Transverse colon (tissue), 4 donors: ENCODE measurements around the gene TUFT1. TPM values are rescaled to one million over a fixed set of nuclear protein-coding genes. Genes with fewer than 3 reads are reported as not detected.

Experiments
- DNase-seq: peaks from one replicate; pipeline ENCODE4 v3.0.0-alpha.2; 2019
- H3K27ac ChIP-seq, 4 donors: fragments of 200-600 bp; sonication (generic); 2 replicates each; pipeline ENCODE4 v1.5.1; 2016 to 2018; ENCODE audit warnings: inconsistent platforms in 4 of 4
- H3K27me3 ChIP-seq: fragments of 200-600 bp; sonication (generic); 2 replicates; pipeline ENCODE4 v1.5.1; 2017; ENCODE audit warnings: inconsistent platforms
- H3K36me3 ChIP-seq, 4 donors: fragments of 200-600 bp; sonication (generic); 2 replicates each; pipeline ENCODE4 v1.5.1; 2017 to 2019; ENCODE audit warnings: inconsistent platforms in 4 of 4
- H3K4me1 ChIP-seq, 4 donors: fragments of 200-600 bp; sonication (generic); 2 replicates each; pipeline ENCODE4 v1.5.1; 2017 to 2020; ENCODE audit warnings: inconsistent platforms in 4 of 4
- H3K4me3 ChIP-seq, 4 donors: fragments of 200-600 bp; sonication (generic); 1 replicate in 1 of 4; 2 replicates in 3 of 4; pipeline versions ENCODE4 v1.5.1 to v1.6.1; 2017 to 2019; ENCODE audit warnings: inconsistent platforms in 4 of 4
- H3K9me3 ChIP-seq, 2 donors: fragments of 200-600 bp; sonication (generic); 2 replicates each; pipeline ENCODE4 v1.5.1; 2017 to 2019; ENCODE audit warnings: inconsistent platforms in 2 of 2
- CTCF ChIP-seq, 5 experiments: fragments of 200-600 bp in 3 of 5; fragments of 450-650 bp in 2 of 5; sonication (generic) in 3 of 5; IDR thresholded peaks; 1 replicate in 2 of 5; 2 replicates in 3 of 5; pipeline ENCODE4 v1.5.1; 2016 to 2017; ENCODE audit warnings: antibody characterized with exemption in 5 of 5, inconsistent platforms in 3 of 5, mild to moderate bottlenecking in 2 of 5, moderate library complexity in 1 of 5
- EP300 ChIP-seq: sonication (generic); formaldehyde crosslinking; IDR thresholded peaks from one replicate; pipeline ENCODE4 v1.6.1; 2017; ENCODE audit warnings: antibody characterized with exemption, low read depth
- POLR2A ChIP-seq: fragments of 450-650 bp; IDR thresholded peaks from one replicate; pipeline ENCODE4 v1.6.1; 2016; ENCODE audit warnings: antibody characterized with exemption, mild to moderate bottlenecking, moderate library complexity
- POLR2AphosphoS5 ChIP-seq, 3 donors: sonication (generic); formaldehyde crosslinking; IDR thresholded peaks; one replicate each; pipeline ENCODE4 v1.6.1; 2016; ENCODE audit warnings: antibody characterized with exemption in 3 of 3
- WGBS, 2 donors: methylation state at CpG; one replicate each; pipeline ENCODE4 v1.1.5; 2018; ENCODE audit warnings: low coverage in 1 of 2; 5-methylcytosine and 5-hydroxymethylcytosine counted together
- in situ Hi-C, 4 donors: fragments of 200-750 bp; cut with MboI; loops; one replicate each; pipeline versions ENCODE4 v1.15.0 to v1.15.1; 2017; ENCODE audit warnings: low sequenced_read_pairs in 3 of 4, low pct_ligation_motif_present in 1 of 4, low pct_unique_long_range_greater_than_20kb in 1 of 4
- intact Hi-C: fragments of 100-400 bp; cut with DNase I; formaldehyde crosslinking; loops from one replicate; pipeline ENCODE4 v1.15.1; 2023; ENCODE audit warnings: low total_unique reads
- total RNA-seq, 4 donors: library from RNA; depleted of rRNA; stranded (reverse); fragments of >200 nt; gene quantifications; one replicate each; pipeline ENCODE4 v1.1.0, GENCODE V29; 2016

The TUFT1 gene
- total RNA-seq, 4 donors from 2014 or later: 22.8 to 65.5 (median 30.8) TPM

- DNase-seq: no peak
- no peak for TF ChIP-seq POLR2A
- no peak for TF ChIP-seq EP300
- peaks cover 0 to 19% (median 0%) of the 10 kb centered on the region in 4 donors for H3K36me3 ChIP-seq
- H3K9me3 ChIP-seq: no peaks in the 10 kb centered on the region
- no peaks in the 10 kb centered on the region for H3K27me3 ChIP-seq
- H3K4me3 ChIP-seq: no peak overlapping the region
- peaks cover 9 to 28% (median 19%) of the 10 kb centered on the region in 4 donors for H3K4me1 ChIP-seq
- 87 to 100% methylated on average over 2 to 9 of the region's 9 CpGs for WGBS, 2 donors
- H3K27ac ChIP-seq: no peak overlapping the region
- intact Hi-C loops: no loop called here
- in situ Hi-C loops: no loop called here
Measured at GRCh38 chr1:151537112-151537511, 3.0 kb upstream of the TUFT1 start.

- Histone ChIP-seq H3K27ac (peak overlapping the region; percentile 87 to 95 (median 90)), H3K9me3 (no peaks in the 10 kb centered on the region), H3K36me3 (peaks cover 0 to 11% (median 0%) of the 10 kb centered on the region in 4 donors), H3K27me3 (no peaks in the 10 kb centered on the region), H3K4me3 (peak overlapping the region in 3 of 4 donors; percentile 65 to 76 (median 67)), H3K4me1 (peaks cover 12 to 43% (median 28%) of the 10 kb centered on the region in 4 donors)
- TF ChIP-seq POLR2AphosphoS5 (IDR thresholded peaks at IDR 0.05) (peak in 2 of 3 donors; percentile 70 to 79), CTCF (IDR thresholded peaks at IDR 0.05) (peak in 1 of 5 experiments; percentile 22), EP300 (no peak)
- intact Hi-C loops (loop anchor here (10.0 kb wide), 1 partner anchor 95 kb away; no protein-coding TSS in a partner anchor), in situ Hi-C loops (no loop called here)
- DNase-seq: peak; percentile 95
- 34% methylated on average over 7 of the region's 7 CpGs; no CpG with 5 or more reads in 1 of the 2 donors for WGBS, 2 donors
Measured at GRCh38 chr1:151539321-151540020, 638 bp upstream of the TUFT1 start.

- Histone ChIP-seq H3K4me3 (peak overlapping the region; percentile 43 to 76 (median 66)), H3K9me3 (no peaks in the 10 kb centered on the region), H3K4me1 (peaks cover 12 to 43% (median 28%) of the 10 kb centered on the region in 4 donors), H3K27ac (peak overlapping the region; percentile 87 to 95 (median 90)), H3K27me3 (no peaks in the 10 kb centered on the region), H3K36me3 (peaks cover 0 to 4% (median 0%) of the 10 kb centered on the region in 4 donors)
- WGBS, 2 donors: 14 to 20% methylated on average over 2 to 13 of the region's 13 CpGs
- peak; percentile 48 for DNase-seq
- in situ Hi-C loops (no loop called here), intact Hi-C loops (loop anchor here (10.0 kb wide), 1 partner anchor 96 kb away; no protein-coding TSS in a partner anchor)
- TF ChIP-seq POLR2AphosphoS5 (IDR thresholded peaks at IDR 0.05) (peak in 1 of 3 donors; percentile 10), CTCF (IDR thresholded peaks at IDR 0.05) (peak in 2 of 5 experiments; percentile 35 to 36), EP300 (no peak), POLR2A (no peak)
Measured at GRCh38 chr1:151540982-151541377, 871 bp downstream of the TUFT1 start.

- WGBS, 2 donors: 46 to 86% methylated on average over 1 to 5 of the region's 5 CpGs
- no peak for DNase-seq
- intact Hi-C loops: loop anchor here (10.0 kb wide), 1 partner anchor 97 kb away; no protein-coding TSS in a partner anchor
- in situ Hi-C loops: no loop called here
- peak overlapping the region in 3 of 4 donors; percentile 65 to 76 (median 67) for H3K4me3 ChIP-seq
- no peaks in the 10 kb centered on the region for H3K36me3 ChIP-seq
- no peaks in the 10 kb centered on the region for H3K9me3 ChIP-seq
- no peaks in the 10 kb centered on the region for H3K27me3 ChIP-seq
- peak overlapping the region; percentile 87 to 95 (median 90) for H3K27ac ChIP-seq
- H3K4me1 ChIP-seq: peaks cover 12 to 44% (median 29%) of the 10 kb centered on the region in 4 donors
- TF ChIP-seq EP300 (no peak), POLR2AphosphoS5 (IDR thresholded peaks at IDR 0.05) (peak in 1 of 3 donors; percentile 25)
Measured at GRCh38 chr1:151541752-151542151, 1.6 kb downstream of the TUFT1 start.

GRCh38 chr1:151542710-151543129 is 2.6 kb downstream of the TUFT1 start:
- Histone ChIP-seq H3K4me3 (no peak overlapping the region), H3K9me3 (no peaks in the 10 kb centered on the region), H3K27me3 (no peaks in the 10 kb centered on the region), H3K4me1 (peaks cover 15 to 53% (median 38%) of the 10 kb centered on the region in 4 donors), H3K36me3 (no peaks in the 10 kb centered on the region), H3K27ac (peak overlapping the region; percentile 87 to 95 (median 90))
- TF ChIP-seq EP300: no peak
- no peak for TF ChIP-seq CTCF (IDR thresholded peaks at IDR 0.05)
- peak; percentile 12 for TF ChIP-seq POLR2A
- peak in 1 of 3 donors; percentile 50 for TF ChIP-seq POLR2AphosphoS5 (IDR thresholded peaks at IDR 0.05)
- 35 to 37% methylated on average over 3 of the region's 3 CpGs for WGBS, 2 donors
- intact Hi-C loops: loop anchor here (10.0 kb wide), 1 partner anchor 98 kb away; no protein-coding TSS in a partner anchor
- DNase-seq: no peak
- in situ Hi-C loops: no loop called here
